ENCODE measurements around the gene CNFN.

DNA sequence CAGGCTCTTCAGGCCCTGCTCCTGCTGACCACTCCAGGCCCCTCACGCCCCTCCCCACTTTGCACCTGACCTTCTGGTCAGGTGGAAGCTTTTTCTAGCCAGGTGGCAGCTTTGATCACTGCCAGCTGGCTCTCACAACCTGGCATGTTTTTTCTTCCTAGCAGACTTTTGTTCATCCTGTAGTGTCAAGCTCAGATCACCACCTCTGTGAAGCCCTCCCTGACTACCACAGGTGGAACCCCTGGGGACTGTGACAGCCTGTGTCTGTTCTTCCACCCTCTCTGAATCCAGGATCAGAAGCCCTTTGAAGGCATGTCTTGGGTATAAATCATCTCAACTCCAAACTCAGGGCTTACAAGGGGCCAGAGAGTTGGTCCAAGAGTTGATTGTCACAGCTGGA is 10.3 kb upstream of the CNFN start:
- TF ChIP-seq, protein P1, sequence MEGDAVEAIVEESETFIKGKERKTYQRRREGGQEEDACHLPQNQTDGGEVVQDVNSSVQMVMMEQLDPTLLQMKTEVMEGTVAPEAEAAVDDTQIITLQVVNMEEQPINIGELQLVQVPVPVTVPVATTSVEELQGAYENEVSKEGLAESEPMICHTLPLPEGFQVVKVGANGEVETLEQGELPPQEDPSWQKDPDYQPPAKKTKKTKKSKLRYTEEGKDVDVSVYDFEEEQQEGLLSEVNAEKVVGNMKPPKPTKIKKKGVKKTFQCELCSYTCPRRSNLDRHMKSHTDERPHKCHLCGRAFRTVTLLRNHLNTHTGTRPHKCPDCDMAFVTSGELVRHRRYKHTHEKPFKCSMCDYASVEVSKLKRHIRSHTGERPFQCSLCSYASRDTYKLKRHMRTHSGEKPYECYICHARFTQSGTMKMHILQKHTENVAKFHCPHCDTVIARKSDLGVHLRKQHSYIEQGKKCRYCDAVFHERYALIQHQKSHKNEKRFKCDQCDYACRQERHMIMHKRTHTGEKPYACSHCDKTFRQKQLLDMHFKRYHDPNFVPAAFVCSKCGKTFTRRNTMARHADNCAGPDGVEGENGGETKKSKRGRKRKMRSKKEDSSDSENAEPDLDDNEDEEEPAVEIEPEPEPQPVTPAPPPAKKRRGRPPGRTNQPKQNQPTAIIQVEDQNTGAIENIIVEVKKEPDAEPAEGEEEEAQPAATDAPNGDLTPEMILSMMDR (IDR thresholded peaks at IDR 0.05; ENCODE audit: borderline replicate concordance, extremely low read depth, low read length, poor library complexity, severe bottlenecking), result no peak
- no peak for TF ChIP-seq EZH2 (IDR thresholded peaks at IDR 0.05; ENCODE audit: borderline replicate concordance, low read depth, low read length, severe bottlenecking)

Data from DND-41 (cell line).